Kidney (tissue), 14 donors: Measurements from ENCODE around the gene HMGB3. TPM values are rescaled to one million over a fixed set of nuclear protein-coding genes. Genes with fewer than 3 reads are reported as not detected.
"Not testable (repeated sequence)": the region's sequence is repeated elsewhere in the genome, so short reads cannot be mapped to it uniquely, and the experiment has no call there.

Experiments
- DNase-seq, 5 donors: peaks; one replicate each; pipeline ENCODE4 v3.0.0-alpha.2; 2013 to 2020
- FAIRE-seq: peaks from 2 replicates; lab custom pipeline; 2012; peaks lifted over from hg19 to GRCh38; lab: Jason Lieb, UNC
- H3K27ac ChIP-seq, 2 donors: one replicate each; pipeline ENCODE4 v1.7.0; 2013; ENCODE audit warnings: low read depth in 2 of 2, low read length in 2 of 2, inconsistent platforms in 1 of 2
- H3K27me3 ChIP-seq: one replicate; pipeline ENCODE4 v1.7.1; 2013; ENCODE audit warnings: low read length, inconsistent platforms; ENCODE audit not compliant: control insufficient read depth, insufficient read depth
- H3K36me3 ChIP-seq, 3 donors: one replicate each; pipeline versions ENCODE4 v1.7.0 to v1.7.1; 2013; ENCODE audit warnings: low read length in 3 of 3, control low read depth in 1 of 3, inconsistent platforms in 1 of 3; ENCODE audit not compliant: insufficient read depth in 3 of 3, control insufficient read depth in 2 of 3
- H3K4me1 ChIP-seq, 3 donors: one replicate each; pipeline versions ENCODE4 v1.7.0 to v1.7.1; 2013; ENCODE audit warnings: low read length in 3 of 3, inconsistent platforms in 1 of 3, low read depth in 1 of 3; ENCODE audit not compliant: control insufficient read depth in 2 of 3, insufficient read depth in 2 of 3
- H3K4me3 ChIP-seq, 3 donors: one replicate each; pipeline versions ENCODE4 v1.7.0 to v1.8.1; 2013; ENCODE audit warnings: low read length in 3 of 3, control low read depth in 1 of 3, inconsistent platforms in 1 of 3
- H3K9ac ChIP-seq, 3 donors: one replicate each; pipeline versions ENCODE4 v1.7.0 to v1.7.1; 2013; ENCODE audit warnings: low read length in 3 of 3, control low read depth in 1 of 3, inconsistent platforms in 1 of 3
- H3K9me3 ChIP-seq, 3 donors: one replicate each; pipeline versions ENCODE4 v1.7.0 to v1.7.1; 2013; ENCODE audit warnings: low read length in 3 of 3, control low read depth in 1 of 3, inconsistent platforms in 1 of 3; ENCODE audit not compliant: control insufficient read depth in 2 of 3, insufficient read depth in 1 of 3
- CTCF ChIP-seq: IDR thresholded peaks from 3 replicates; pipeline ENCODE4 v1.5.1; 2012; ENCODE audit warnings: mild to moderate bottlenecking, moderate library complexity, borderline replicate concordance; ENCODE audit not compliant: insufficient read depth; ENCODE audit errors: extremely low read depth
- intact Hi-C: fragments of 100-400 bp; cut with DNase I; formaldehyde crosslinking; loops from one replicate; pipeline ENCODE4 v1.11.1; 2022
- polyA plus RNA-seq: library from polyadenylated mRNA; stranded (reverse); fragments of 350-450 nt; fragmentation: Illumina TruSeq; extraction: RNeasy Lipid Tissue Mini Kit (QIAGEN cat#74804); gene quantifications from one replicate; pipeline ENCODE4 v1.2.3, GENCODE V29; 2014; ENCODE audit warnings: low read depth, low replicate concordance; ENCODE audit not compliant: insufficient read depth
- total RNA-seq: library from RNA; stranded (reverse); fragmentation: NEBNext Ultra II Directional; extraction: Animal tissue kit (Norgen Biotek cat#: 25700); gene quantifications from one replicate; pipeline ENCODE4 v1.2.1, GENCODE V29; 2021
- donor health status: control.
- donor health status: control.
- donor health status: control.
- donor health status: control.
- donor health status: control.
- donor health status: DM: yes; HTN: yes; CAD: no.
- donor health status: Normal renal cell carcinoma (clear cell type).

Gene HMGB3
- total and polyA plus RNA-seq, 2 donors from 2014 or later = 16.1 to 18.1 TPM

GRCh38 chrX:150982235-150982787 lies 824 bp upstream of the HMGB3 start:
- H3K9ac ChIP-seq = no peak overlapping the region
- intact Hi-C loops = no loop called here
- FAIRE-seq = no peak

GRCh38 chrX:150983521-150984168 lies 510 bp downstream of the HMGB3 start:
- DNase-seq = no peak
- H3K27ac ChIP-seq = no peak overlapping the region
- H3K27me3 ChIP-seq = no peaks in the 10 kb centered on the region
- H3K9ac ChIP-seq = no peak overlapping the region
- intact Hi-C loops = no loop called here
- no peak overlapping the region for H3K4me3 ChIP-seq
- H3K9me3 ChIP-seq = no peaks in the 10 kb centered on the region
- peaks cover 0 to 2% (median 0%) of the 10 kb centered on the region in 3 donors for H3K36me3 ChIP-seq
- TF ChIP-seq CTCF = no peak
- H3K4me1 ChIP-seq = peaks cover 0 to 3% (median 0%) of the 10 kb centered on the region in 3 donors
- FAIRE-seq = no peak

More at GRCh38 chrX:150982235-150982787, 824 bp upstream of the HMGB3 start:
- TF ChIP-seq CTCF = no peak
- H3K4me1 ChIP-seq = peaks cover 0 to 3% (median 0%) of the 10 kb centered on the region in 3 donors
- H3K36me3 ChIP-seq = peaks cover 0 to 2% (median 0%) of the 10 kb centered on the region in 3 donors
- H3K27me3 ChIP-seq = no peaks in the 10 kb centered on the region
- no peak overlapping the region for H3K27ac ChIP-seq
- DNase-seq = no peak
- peak overlapping the region in 2 of 3 donors; percentile 24 to 48 for H3K4me3 ChIP-seq
- H3K9me3 ChIP-seq = no peaks in the 10 kb centered on the region

- DNase-seq (peak in 3 of 5 donors; percentile 15 to 45 (median 20)), FAIRE-seq (no peak)
- intact Hi-C loops = no loop called here
- peaks cover 0 to 3% (median 0%) of the 10 kb centered on the region in 3 donors for H3K4me1 ChIP-seq
- no peak overlapping the region for H3K27ac ChIP-seq
- no peaks in the 10 kb centered on the region for H3K9me3 ChIP-seq
- H3K36me3 ChIP-seq = peaks cover 0 to 2% (median 0%) of the 10 kb centered on the region in 3 donors
- H3K27me3 ChIP-seq = no peaks in the 10 kb centered on the region
- peak overlapping the region; percentile 45 to 59 (median 49) for H3K4me3 ChIP-seq
- TF ChIP-seq CTCF = no peak
- no peak overlapping the region for H3K9ac ChIP-seq
Measured at GRCh38 chrX:150984169-150984824, 1.2 kb downstream of the HMGB3 start.

GRCh38 chrX:150987687-150988086 lies 4.6 kb downstream of the HMGB3 start:
- H3K36me3 ChIP-seq, FAIRE-seq, H3K27me3 ChIP-seq, intact Hi-C loops, H3K27ac ChIP-seq, H3K9me3 ChIP-seq, DNase-seq, H3K4me3 ChIP-seq, H3K4me1 ChIP-seq, H3K9ac ChIP-seq: not testable (repeated sequence)
